WTC11 (cell line): ENCODE data around the gene BICC1. TPM values are rescaled to one million over a fixed set of nuclear protein-coding genes. Genes with fewer than 3 reads are reported as not detected.

Experiments
- ATAC-seq: fragments of 200-7000 bp; cut with Tn5 transposase; 2 replicates; pipeline ENCODE4 v1.10.0; 2021; ENCODE audit warnings: mild to moderate bottlenecking, moderate library complexity
- CTCF ChIA-PET: fragments of 300-600 bp; sonication (Branson Sonifier 250); formaldehyde crosslinking; loops from one replicate; lab custom pipeline; 2021; ENCODE audit warnings: antibody characterized with exemption; lab: Charles Lee
- POLR2A ChIA-PET: fragments of 350-600 bp; sonication (Branson Sonifier 250); formaldehyde crosslinking; loops from one replicate; lab custom pipeline; 2021; ENCODE audit warnings: antibody characterized with exemption; lab: Charles Lee
- DNase-seq: peaks from one replicate; pipeline ENCODE4 v3.0.0; 2021; ENCODE audit warnings: low spot score
- H3K27ac Mint-ChIP-seq: 2 replicates; pipeline ENCODE4 v1.8.0; 2021; ENCODE audit warnings: mixed read lengths
- H3K27me3 Mint-ChIP-seq: 2 replicates; pipeline ENCODE4 v1.8.0; 2021; ENCODE audit warnings: low read depth, mild to moderate bottlenecking, moderate library complexity, mixed read lengths
- H3K36me3 Mint-ChIP-seq: 2 replicates; pipeline ENCODE4 v1.8.0; 2021; ENCODE audit warnings: mixed read lengths
- H3K4me1 Mint-ChIP-seq: 2 replicates; pipeline ENCODE4 v1.8.0; 2022; ENCODE audit warnings: mixed read lengths
- H3K4me3 Mint-ChIP-seq: 2 replicates; pipeline ENCODE4 v1.8.0; 2021; ENCODE audit warnings: mild to moderate bottlenecking, moderate library complexity, mixed read lengths
- H3K9me3 Mint-ChIP-seq: 2 replicates; pipeline ENCODE4 v1.8.0; 2021; ENCODE audit warnings: mixed read lengths
- CBFB ChIP-seq: sonication (generic); formaldehyde crosslinking; IDR thresholded peaks from 2 replicates; pipeline ENCODE4 v1.8.1; 2022; ENCODE audit warnings: mild to moderate bottlenecking, low read depth, missing genetic modification reagents
- E2F1 ChIP-seq: sonication (generic); formaldehyde crosslinking; IDR thresholded peaks from 2 replicates; pipeline ENCODE4 v1.8.0; 2022; ENCODE audit warnings: mild to moderate bottlenecking, missing genetic modification reagents
- GABPB1 ChIP-seq: sonication (generic); formaldehyde crosslinking; IDR thresholded peaks from 2 replicates; pipeline ENCODE4 v1.8.1; 2023; ENCODE audit warnings: mild to moderate bottlenecking, missing genetic modification reagents
- GRHL2 ChIP-seq: fragments of 250-450 bp; sonication (Bioruptor Pico); IDR thresholded peaks from 2 replicates; pipeline ENCODE4 v1.8.0; 2022; ENCODE audit warnings: mild to moderate bottlenecking, moderate library complexity; ENCODE audit not compliant: insufficient replicate concordance, severe bottlenecking
- HMGA2 ChIP-seq: fragments of 250-450 bp; sonication (Bioruptor Pico); IDR thresholded peaks from 2 replicates; pipeline ENCODE4 v1.4.0; 2021; ENCODE audit warnings: mild to moderate bottlenecking, moderate library complexity
- HMGXB4 ChIP-seq: sonication (generic); formaldehyde crosslinking; IDR thresholded peaks from 2 replicates; pipeline ENCODE4 v1.8.1; 2023; ENCODE audit warnings: mild to moderate bottlenecking, moderate library complexity, missing genetic modification reagents
- MLX ChIP-seq: sonication (generic); formaldehyde crosslinking; IDR thresholded peaks from 2 replicates; pipeline ENCODE4 v1.8.1; 2023; ENCODE audit warnings: mild to moderate bottlenecking, missing genetic modification reagents, moderate library complexity
- NR3C1 ChIP-seq: sonication (generic); formaldehyde crosslinking; conservative IDR thresholded peaks from 2 replicates; pipeline ENCODE4 v1.8.1; 2023; ENCODE audit warnings: low read depth, mild to moderate bottlenecking, missing genetic modification reagents
- OVOL2 ChIP-seq: fragments of 250-450 bp; sonication (Bioruptor Pico); IDR thresholded peaks from 2 replicates; pipeline ENCODE4 v1.9.0; 2021; ENCODE audit warnings: mild to moderate bottlenecking, borderline replicate concordance
- RELA ChIP-seq: sonication (generic); formaldehyde crosslinking; IDR thresholded peaks from 2 replicates; pipeline ENCODE4 v1.8.1; 2022; ENCODE audit warnings: missing genetic modification reagents, mild to moderate bottlenecking, borderline replicate concordance
- SMAD4 ChIP-seq: sonication (generic); formaldehyde crosslinking; IDR thresholded peaks from 2 replicates; pipeline ENCODE4 v1.8.0; 2022; ENCODE audit warnings: mild to moderate bottlenecking, missing genetic modification reagents
- ZNF121 ChIP-seq: sonication (generic); formaldehyde crosslinking; IDR thresholded peaks from 2 replicates; pipeline ENCODE4 v1.8.0; 2023; ENCODE audit warnings: missing genetic modification reagents
- ZNF425 ChIP-seq: fragments of 250-450 bp; sonication (Bioruptor Pico); conservative IDR thresholded peaks from 2 replicates; pipeline ENCODE4 v1.9.0; 2021; ENCODE audit warnings: mild to moderate bottlenecking
- total RNA-seq: library from RNA; stranded (reverse); gene quantifications from 3 replicates; pipeline ENCODE4 v1.2.3, GENCODE V29; 2021
- TF ChIP-seq, protein P1 (sequence below): sonication (generic); formaldehyde crosslinking; IDR thresholded peaks from 2 replicates; pipeline ENCODE4 v1.8.0; 2022; ENCODE audit warnings: mild to moderate bottlenecking, missing genetic modification reagents
- TF ChIP-seq, protein P2 (sequence below): fragments of 250-450 bp; sonication (Bioruptor Pico); IDR thresholded peaks from 2 replicates; pipeline ENCODE4 v1.9.0; 2021; ENCODE audit warnings: mild to moderate bottlenecking

BICC1 gene
- total RNA-seq, 1 experiment from 2014 or later, result 0.61 TPM

DNA sequence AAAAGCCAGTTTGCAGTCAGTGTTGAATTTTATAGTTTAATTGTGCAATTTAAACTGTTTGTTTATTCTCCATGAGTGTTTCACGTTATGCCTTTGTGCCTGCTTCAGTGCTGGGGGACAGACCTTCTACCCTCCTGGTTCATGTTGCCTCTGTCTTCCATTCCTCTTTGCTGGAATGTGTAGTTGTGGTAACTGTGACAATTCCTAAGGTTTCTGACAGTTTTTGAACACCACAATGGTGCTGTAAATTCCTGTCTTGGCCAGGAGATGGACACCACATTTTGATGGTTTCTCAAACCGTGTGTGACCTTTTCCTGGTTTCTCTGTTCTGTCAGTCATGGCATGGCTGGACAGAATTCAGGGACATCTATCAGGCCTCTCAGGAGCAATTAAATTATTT, 201.7 kb downstream of the BICC1 start:
- Mint-ChIP-seq H3K27me3 (no peaks in the 10 kb centered on the region), H3K27ac (no peak overlapping the region), H3K9me3 (peaks cover 17% of the 10 kb centered on the region), H3K36me3 (no peaks in the 10 kb centered on the region), H3K4me3 (no peak overlapping the region)
- POLR2A ChIA-PET, result no interaction called here
- DNase-seq, result no peak
- ATAC-seq, result no peak
- CTCF ChIA-PET, result no interaction called here
- TF ChIP-seq, protein P1, sequence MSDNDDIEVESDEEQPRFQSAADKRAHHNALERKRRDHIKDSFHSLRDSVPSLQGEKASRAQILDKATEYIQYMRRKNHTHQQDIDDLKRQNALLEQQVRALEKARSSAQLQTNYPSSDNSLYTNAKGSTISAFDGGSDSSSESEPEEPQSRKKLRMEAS (CRISPR knock-in tag), result no peak
- TF ChIP-seq MLX (CRISPR knock-in tag) (no peak), GRHL2 (CRISPR knock-in tag) (no peak), HMGXB4 (CRISPR knock-in tag) (no peak)
- TF ChIP-seq, protein P2, sequence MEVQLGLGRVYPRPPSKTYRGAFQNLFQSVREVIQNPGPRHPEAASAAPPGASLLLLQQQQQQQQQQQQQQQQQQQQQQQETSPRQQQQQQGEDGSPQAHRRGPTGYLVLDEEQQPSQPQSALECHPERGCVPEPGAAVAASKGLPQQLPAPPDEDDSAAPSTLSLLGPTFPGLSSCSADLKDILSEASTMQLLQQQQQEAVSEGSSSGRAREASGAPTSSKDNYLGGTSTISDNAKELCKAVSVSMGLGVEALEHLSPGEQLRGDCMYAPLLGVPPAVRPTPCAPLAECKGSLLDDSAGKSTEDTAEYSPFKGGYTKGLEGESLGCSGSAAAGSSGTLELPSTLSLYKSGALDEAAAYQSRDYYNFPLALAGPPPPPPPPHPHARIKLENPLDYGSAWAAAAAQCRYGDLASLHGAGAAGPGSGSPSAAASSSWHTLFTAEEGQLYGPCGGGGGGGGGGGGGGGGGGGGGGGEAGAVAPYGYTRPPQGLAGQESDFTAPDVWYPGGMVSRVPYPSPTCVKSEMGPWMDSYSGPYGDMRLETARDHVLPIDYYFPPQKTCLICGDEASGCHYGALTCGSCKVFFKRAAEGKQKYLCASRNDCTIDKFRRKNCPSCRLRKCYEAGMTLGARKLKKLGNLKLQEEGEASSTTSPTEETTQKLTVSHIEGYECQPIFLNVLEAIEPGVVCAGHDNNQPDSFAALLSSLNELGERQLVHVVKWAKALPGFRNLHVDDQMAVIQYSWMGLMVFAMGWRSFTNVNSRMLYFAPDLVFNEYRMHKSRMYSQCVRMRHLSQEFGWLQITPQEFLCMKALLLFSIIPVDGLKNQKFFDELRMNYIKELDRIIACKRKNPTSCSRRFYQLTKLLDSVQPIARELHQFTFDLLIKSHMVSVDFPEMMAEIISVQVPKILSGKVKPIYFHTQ (CRISPR knock-in tag), result no peak
- TF ChIP-seq, all 79 proteins: peak for 0
- peaks cover 11% of the 10 kb centered on the region for H3K4me1 Mint-ChIP-seq

DNA sequence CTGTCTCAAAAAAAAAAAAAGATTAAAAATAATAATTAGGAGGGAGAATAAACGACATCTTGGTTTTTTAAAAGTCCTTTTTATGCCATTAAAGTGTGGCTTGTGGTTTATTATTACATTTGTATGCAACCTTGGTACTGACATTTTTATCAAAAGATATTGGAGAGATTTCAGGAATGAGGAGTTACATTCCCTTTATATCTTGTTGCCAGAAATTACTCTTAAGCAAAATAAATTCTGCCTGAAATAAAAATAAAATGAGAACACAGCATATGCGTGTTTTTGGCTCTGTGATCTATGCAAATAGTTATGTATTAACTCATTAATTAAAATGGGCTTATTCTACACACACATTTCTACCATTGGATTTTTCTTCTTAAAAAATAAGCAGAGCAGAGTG, 202.4 kb downstream of the BICC1 start:
- Mint-ChIP-seq H3K27me3 (no peaks in the 10 kb centered on the region), H3K27ac (no peak overlapping the region), H3K36me3 (no peaks in the 10 kb centered on the region), H3K9me3 (peaks cover 17% of the 10 kb centered on the region), H3K4me1 (peaks cover 8% of the 10 kb centered on the region)
- ATAC-seq, result no peak
- TF ChIP-seq RELA (CRISPR knock-in tag), result no peak
- no peak for TF ChIP-seq NR3C1 (CRISPR knock-in tag)
- no peak for TF ChIP-seq CBFB (CRISPR knock-in tag)
- TF ChIP-seq E2F1 (CRISPR knock-in tag), result no peak
- no peak for TF ChIP-seq OVOL2 (CRISPR knock-in tag)
- TF ChIP-seq HMGA2 (CRISPR knock-in tag), result no peak
- no peak for TF ChIP-seq ZNF121
- TF ChIP-seq SMAD4 (CRISPR knock-in tag), result no peak
- no peak for TF ChIP-seq ZNF425 (CRISPR knock-in tag)
- TF ChIP-seq GABPB1 (CRISPR knock-in tag), result no peak
- TF ChIP-seq, all 79 proteins: peak for 0
- CTCF ChIA-PET, result no interaction called here
- H3K4me3 Mint-ChIP-seq, result no peak overlapping the region
- POLR2A ChIA-PET, result no interaction called here
- no peak for DNase-seq
